Fibroblast of pulmonary artery (primary cell): ENCODE results near the gene CEACAM19.
"Not testable (repeated sequence)": the region's sequence is repeated elsewhere in the genome, so short reads cannot be mapped to it uniquely, and the experiment has no call there.

Source experiments
- DNase-seq: peaks from one replicate; pipeline ENCODE4 v3.0.0-alpha.2; 2010; ENCODE audit warnings: low read depth
- H3K4me3 ChIP-seq: replicated peaks from 2 replicates; pipeline ENCODE4 v1.5.1; 2011; ENCODE audit warnings: low read depth, mild to moderate bottlenecking, control low read depth, low read length, moderate library complexity
- TF ChIP-seq, protein P1 (sequence below): IDR thresholded peaks from 2 replicates; pipeline ENCODE4 v1.5.1; 2011; ENCODE audit warnings: mild to moderate bottlenecking, control low read depth, low read length, inconsistent platforms; ENCODE audit errors: missing control alignments

The CEACAM19 gene

GRCh38 chr19:44707794-44708193 lies 36.5 kb downstream of the CEACAM19 start:
- TF ChIP-seq, protein P1, sequence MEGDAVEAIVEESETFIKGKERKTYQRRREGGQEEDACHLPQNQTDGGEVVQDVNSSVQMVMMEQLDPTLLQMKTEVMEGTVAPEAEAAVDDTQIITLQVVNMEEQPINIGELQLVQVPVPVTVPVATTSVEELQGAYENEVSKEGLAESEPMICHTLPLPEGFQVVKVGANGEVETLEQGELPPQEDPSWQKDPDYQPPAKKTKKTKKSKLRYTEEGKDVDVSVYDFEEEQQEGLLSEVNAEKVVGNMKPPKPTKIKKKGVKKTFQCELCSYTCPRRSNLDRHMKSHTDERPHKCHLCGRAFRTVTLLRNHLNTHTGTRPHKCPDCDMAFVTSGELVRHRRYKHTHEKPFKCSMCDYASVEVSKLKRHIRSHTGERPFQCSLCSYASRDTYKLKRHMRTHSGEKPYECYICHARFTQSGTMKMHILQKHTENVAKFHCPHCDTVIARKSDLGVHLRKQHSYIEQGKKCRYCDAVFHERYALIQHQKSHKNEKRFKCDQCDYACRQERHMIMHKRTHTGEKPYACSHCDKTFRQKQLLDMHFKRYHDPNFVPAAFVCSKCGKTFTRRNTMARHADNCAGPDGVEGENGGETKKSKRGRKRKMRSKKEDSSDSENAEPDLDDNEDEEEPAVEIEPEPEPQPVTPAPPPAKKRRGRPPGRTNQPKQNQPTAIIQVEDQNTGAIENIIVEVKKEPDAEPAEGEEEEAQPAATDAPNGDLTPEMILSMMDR: no peak
- no peak for DNase-seq
- H3K4me3 ChIP-seq: no peak overlapping the region

DNA sequence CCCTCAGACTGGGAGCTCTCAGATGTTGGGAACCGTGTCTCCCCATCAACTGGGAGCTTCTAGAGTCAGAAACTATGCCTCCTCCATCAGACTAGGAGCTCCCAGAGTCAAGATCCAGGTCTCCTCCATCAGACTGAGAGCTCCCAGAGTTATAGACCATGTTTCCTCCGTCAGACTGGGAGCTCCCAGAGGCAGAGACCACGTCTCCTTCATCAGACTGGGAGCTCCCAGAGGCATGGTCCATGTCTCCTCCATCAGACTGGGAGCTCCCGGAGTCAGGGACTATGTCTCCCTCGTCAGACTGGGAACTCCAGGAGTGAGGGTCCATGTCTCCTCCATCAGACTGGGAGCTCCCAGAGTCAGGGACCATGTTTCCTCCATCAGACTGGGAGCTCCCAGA lies 37.7 kb downstream of the CEACAM19 start:
- no peak overlapping the region for H3K4me3 ChIP-seq
- TF ChIP-seq, protein P1: no peak
- DNase-seq: no peak

DNA sequence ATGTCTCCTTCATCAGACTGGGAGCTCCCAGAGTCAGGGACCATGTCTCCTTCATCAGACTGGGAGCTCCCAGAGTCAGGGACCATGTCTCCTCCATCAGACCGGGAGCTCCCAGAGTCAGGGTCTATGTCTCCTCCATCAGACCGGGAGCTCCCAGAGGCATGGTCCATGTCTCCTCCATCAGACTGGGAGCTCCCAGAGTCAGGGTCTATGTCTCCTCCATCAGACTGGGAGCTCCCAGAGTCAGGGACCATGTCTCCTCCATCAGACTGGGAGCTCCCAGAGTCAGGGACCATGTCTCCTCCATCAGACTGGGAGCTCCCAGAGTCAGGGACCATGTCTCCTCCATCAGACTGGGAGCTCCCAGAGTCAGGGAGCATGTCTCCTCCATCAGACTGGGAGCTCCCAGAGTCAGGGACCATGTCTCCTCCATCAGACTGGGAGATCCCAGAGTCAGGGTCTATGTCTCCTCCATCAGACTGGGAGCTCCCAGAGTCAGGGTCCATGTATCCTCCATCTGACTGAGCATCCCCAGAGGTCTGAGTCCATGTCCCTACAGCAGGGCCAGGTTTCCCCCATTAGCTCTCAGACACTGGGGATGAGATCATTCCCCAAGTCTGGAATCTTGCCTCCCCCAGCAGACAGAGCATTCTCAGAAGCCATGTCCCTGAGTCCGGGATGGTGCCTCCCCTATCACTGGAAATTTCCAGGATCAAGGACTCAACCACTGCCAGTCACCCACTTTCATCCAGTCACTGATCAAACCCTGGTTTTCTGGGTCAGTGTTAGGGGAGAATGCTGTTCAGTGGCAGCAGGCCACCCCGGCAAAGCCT lies 38.4 kb downstream of the CEACAM19 start:
- DNase-seq: not testable (repeated sequence)

DNA sequence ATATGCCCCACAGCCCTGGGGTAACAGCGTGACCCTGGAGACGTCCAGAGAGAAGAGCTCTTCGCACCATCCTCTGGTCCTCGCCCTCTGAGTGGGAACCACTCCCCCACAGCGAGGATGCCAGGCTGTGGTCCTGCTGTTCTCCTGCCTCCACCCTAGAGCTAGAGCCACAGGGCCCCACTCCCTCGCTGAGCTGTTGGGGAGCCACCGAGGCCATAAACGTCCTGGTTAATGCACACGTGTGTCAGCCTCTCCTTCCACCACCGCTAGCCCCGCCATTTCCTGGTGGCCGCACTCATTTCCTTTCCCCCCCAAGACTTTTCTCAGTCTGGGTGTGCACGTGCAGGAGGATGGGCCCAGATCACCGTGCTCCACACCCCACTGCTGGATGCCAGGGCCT lies 39.2 kb downstream of the CEACAM19 start:
- H3K4me3 ChIP-seq: no peak overlapping the region
- no peak for DNase-seq
- TF ChIP-seq, protein P1: no peak

More for the DNA sequence above, 38.4 kb downstream of the CEACAM19 start:
- not testable (repeated sequence) for H3K4me3 ChIP-seq

DNA sequence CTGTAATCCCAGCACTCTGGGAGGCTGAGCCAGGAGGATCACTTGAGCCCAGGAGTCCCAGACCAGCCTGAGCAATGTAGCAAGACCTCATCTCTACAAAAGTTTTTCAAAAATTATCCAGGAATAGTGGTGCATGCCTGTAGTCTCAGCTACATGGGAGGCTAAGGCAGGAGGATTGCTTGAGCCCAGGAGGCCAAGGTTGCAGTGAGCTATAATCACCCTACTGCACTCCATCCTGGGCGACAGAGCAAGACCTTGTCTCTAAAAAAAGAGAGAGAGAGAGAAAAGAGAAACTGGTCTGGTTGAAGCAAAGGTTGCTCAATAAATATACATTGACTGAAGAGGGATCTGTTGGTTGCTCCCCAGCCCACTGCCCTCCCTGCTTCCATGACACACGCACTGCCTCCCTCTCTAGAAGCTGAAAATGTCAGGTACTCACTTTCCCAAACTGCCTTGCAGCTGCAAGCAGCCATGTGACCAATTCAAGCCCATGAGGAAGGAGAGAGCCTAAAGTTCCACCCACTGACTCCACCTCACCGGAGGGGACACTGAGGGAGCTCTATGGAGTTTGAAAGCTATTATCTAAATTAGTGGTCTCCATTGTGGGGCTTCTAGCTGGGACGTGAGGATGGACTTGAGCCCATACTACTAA lies 41.7 kb downstream of the CEACAM19 start:
- DNase-seq: no peak
- TF ChIP-seq, protein P1: no peak
- H3K4me3 ChIP-seq: no peak overlapping the region

DNA sequence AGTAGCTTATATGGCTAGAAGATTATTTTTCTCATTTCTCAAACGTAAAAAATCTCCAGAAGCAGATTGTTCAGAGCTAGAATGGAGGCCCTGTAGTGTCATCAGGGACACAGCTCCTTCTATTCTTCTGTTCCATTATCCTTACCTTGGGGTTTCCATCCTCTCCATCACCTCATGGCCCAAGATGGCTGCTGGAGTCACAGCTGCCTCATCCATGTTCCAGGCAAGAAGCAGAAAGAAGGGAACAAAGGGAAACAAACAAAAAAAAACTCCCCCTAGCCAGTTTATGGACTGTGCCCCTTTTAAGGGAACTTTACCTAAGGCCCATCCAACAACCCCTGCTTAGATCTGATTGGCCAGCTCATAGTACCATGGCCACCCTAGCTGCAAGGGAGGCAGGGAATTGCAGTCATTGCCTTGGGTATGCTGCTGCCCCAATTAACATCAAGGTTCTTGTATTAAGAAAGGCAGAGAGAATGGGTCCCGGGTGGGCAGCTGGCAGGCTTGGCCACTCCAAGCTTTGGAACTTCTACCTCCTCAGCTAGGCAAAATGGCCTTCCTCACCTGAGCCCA lies 43.4 kb downstream of the CEACAM19 start:
- TF ChIP-seq, protein P1: no peak
- no peak for DNase-seq
- H3K4me3 ChIP-seq: no peak overlapping the region

GRCh38 chr19:44717603-44718002 lies 46.3 kb downstream of the CEACAM19 start:
- H3K4me3 ChIP-seq: no peak overlapping the region
- TF ChIP-seq, protein P1: no peak
- DNase-seq: no peak
